Gastrocnemius medialis (tissue), 4 donors: ENCODE results near the gene PDZRN3. TPM values are rescaled to one million over a fixed set of nuclear protein-coding genes. Genes with fewer than 3 reads are reported as not detected.

Experiments
- ATAC-seq, 2 donors: fragments of 150-250 bp; one replicate each; pipeline ENCODE4 v1.9.1; 2016
- DNase-seq, 2 donors: peaks; one replicate each; pipeline ENCODE4 v3.0.0-alpha.2; 2019
- H3K27ac ChIP-seq, 4 donors: fragments of 200-600 bp; sonication (generic); 1 replicate in 1 of 4; 2 replicates in 3 of 4; pipeline ENCODE4 v1.5.1; 2016 to 2018; ENCODE audit warnings: mild to moderate bottlenecking in 2 of 4, moderate library complexity in 1 of 4
- H3K27me3 ChIP-seq, 3 donors: fragments of 200-600 bp; sonication (generic) in 2 of 3; 1 replicate in 1 of 3; 2 replicates in 2 of 3; pipeline versions ENCODE4 v1.5.1 to v1.6.0; 2016 to 2019; ENCODE audit warnings: mild to moderate bottlenecking in 1 of 3, moderate library complexity in 1 of 3
- H3K36me3 ChIP-seq, 2 donors: fragments of 200-600 bp; sonication (generic) in 1 of 2; one replicate each; pipeline ENCODE4 v1.5.1; 2017 to 2018
- H3K4me1 ChIP-seq, 2 donors: fragments of 200-600 bp; sonication (generic) in 1 of 2; one replicate each; pipeline ENCODE4 v1.5.1; 2016 to 2017; ENCODE audit warnings: mild to moderate bottlenecking in 2 of 2
- H3K4me3 ChIP-seq, 4 donors: fragments of 200-600 bp; sonication (generic) in 3 of 4; 1 replicate in 1 of 4; 2 replicates in 3 of 4; pipeline ENCODE4 v1.5.1; 2016 to 2019; ENCODE audit warnings: mild to moderate bottlenecking in 2 of 4
- H3K9me3 ChIP-seq, 3 donors: fragments of 200-600 bp; sonication (generic) in 2 of 3; 1 replicate in 1 of 3; 2 replicates in 2 of 3; pipeline ENCODE4 v1.5.1; 2016 to 2019
- CTCF ChIP-seq, 5 experiments: fragments of 450-650 bp in 3 of 5; fragments of 200-600 bp in 2 of 5; sonication (generic) in 2 of 5; IDR thresholded peaks in 4 of 5; conservative IDR thresholded peaks in 1 of 5; 1 replicate in 4 of 5; 2 replicates in 1 of 5; pipeline ENCODE4 v1.5.1; 2016 to 2019; ENCODE audit warnings: antibody characterized with exemption in 5 of 5, mild to moderate bottlenecking in 3 of 5, moderate library complexity in 3 of 5
- POLR2A ChIP-seq, 2 donors: fragments of 450-650 bp; IDR thresholded peaks; one replicate each; pipeline ENCODE4 v1.6.1; 2017; ENCODE audit warnings: antibody characterized with exemption in 2 of 2, mild to moderate bottlenecking in 2 of 2, moderate library complexity in 2 of 2
- in situ Hi-C, 4 donors: fragments of 200-750 bp; cut with MboI; loops; one replicate each; pipeline versions ENCODE4 v1.15.0 to v1.8.0; 2017; ENCODE audit warnings: low sequenced_read_pairs in 4 of 4
- intact Hi-C: fragments of 100-400 bp; cut with DNase I; formaldehyde crosslinking; loops from one replicate; pipeline ENCODE4 v1.15.1; 2023; ENCODE audit warnings: low total_unique reads
- total RNA-seq, 4 donors: library from RNA; depleted of rRNA; stranded (reverse); fragments of >200 nt; gene quantifications; one replicate each; pipeline versions ENCODE4 v1.1.0 to v1.2.3, GENCODE V29; 2016

Gene PDZRN3
- total RNA-seq, 4 donors from 2014 or later: 9.1 to 30.3 (median 24.7) TPM

GRCh38 chr3:73485877-73486330 is 138.8 kb downstream of the PDZRN3 start:
- in situ Hi-C loops (no loop called here), intact Hi-C loops (no loop called here)
- TF ChIP-seq CTCF (IDR thresholded peaks at IDR 0.05 in 4 of 5, conservative IDR thresholded peaks at IDR 0.05 in 1 of 5) (no peak), POLR2A (IDR thresholded peaks at IDR 0.05) (no peak)
- H3K9me3 ChIP-seq: no peaks in the 10 kb centered on the region
- ATAC-seq (no peak), DNase-seq (no peak)
- no peak overlapping the region for H3K27ac ChIP-seq
- H3K27me3 ChIP-seq: no peaks in the 10 kb centered on the region
- no peaks in the 10 kb centered on the region for H3K36me3 ChIP-seq
- H3K4me3 ChIP-seq: no peak overlapping the region
- peaks cover 28 to 32% of the 10 kb centered on the region in 2 donors for H3K4me1 ChIP-seq

GRCh38 chr3:73484656-73485248 is 140.0 kb downstream of the PDZRN3 start:
- in situ Hi-C loops: no loop called here
- ATAC-seq (no peak), DNase-seq (no peak)
- no peaks in the 10 kb centered on the region for H3K9me3 ChIP-seq
- peaks cover 25 to 28% of the 10 kb centered on the region in 2 donors for H3K4me1 ChIP-seq
- intact Hi-C loops: no loop called here
- H3K36me3 ChIP-seq: no peaks in the 10 kb centered on the region
- TF ChIP-seq CTCF (IDR thresholded peaks at IDR 0.05 in 4 of 5, conservative IDR thresholded peaks at IDR 0.05 in 1 of 5) (no peak), POLR2A (IDR thresholded peaks at IDR 0.05) (no peak)
- no peak overlapping the region for H3K27ac ChIP-seq
- H3K27me3 ChIP-seq: no peaks in the 10 kb centered on the region
- no peak overlapping the region for H3K4me3 ChIP-seq

GRCh38 chr3:73481888-73482287 is 142.9 kb downstream of the PDZRN3 start:
- ATAC-seq: no peak
- H3K36me3 ChIP-seq: no peaks in the 10 kb centered on the region
- intact Hi-C loops: no loop called here
- no peak for TF ChIP-seq CTCF (IDR thresholded peaks at IDR 0.05 in 4 of 5, conservative IDR thresholded peaks at IDR 0.05 in 1 of 5)
- TF ChIP-seq POLR2A (IDR thresholded peaks at IDR 0.05): no peak
- no peak overlapping the region for H3K27ac ChIP-seq
- DNase-seq: no peak
- H3K9me3 ChIP-seq: no peaks in the 10 kb centered on the region
- H3K4me1 ChIP-seq: peaks cover 15 to 25% of the 10 kb centered on the region in 2 donors
- no peaks in the 10 kb centered on the region for H3K27me3 ChIP-seq
- in situ Hi-C loops: no loop called here
- no peak overlapping the region for H3K4me3 ChIP-seq

- no peak for DNase-seq
- H3K36me3 ChIP-seq: no peaks in the 10 kb centered on the region
- TF ChIP-seq POLR2A (IDR thresholded peaks at IDR 0.05) (no peak), CTCF (IDR thresholded peaks at IDR 0.05 in 4 of 5, conservative IDR thresholded peaks at IDR 0.05 in 1 of 5) (no peak)
- peaks cover 6 to 18% of the 10 kb centered on the region in 2 donors for H3K4me1 ChIP-seq
- no peaks in the 10 kb centered on the region for H3K27me3 ChIP-seq
- no peak for ATAC-seq
- no peaks in the 10 kb centered on the region for H3K9me3 ChIP-seq
- in situ Hi-C loops (no loop called here), intact Hi-C loops (no loop called here)
- no peak overlapping the region for H3K27ac ChIP-seq
- no peak overlapping the region for H3K4me3 ChIP-seq
These were observed 144.5 kb downstream of the PDZRN3 start for GRCh38 chr3:73480187-73480672.

- intact Hi-C loops (no loop called here), in situ Hi-C loops (no loop called here)
- H3K4me3 ChIP-seq: no peak overlapping the region
- ATAC-seq (no peak), DNase-seq (no peak)
- no peaks in the 10 kb centered on the region for H3K36me3 ChIP-seq
- H3K9me3 ChIP-seq: no peaks in the 10 kb centered on the region
- TF ChIP-seq POLR2A (IDR thresholded peaks at IDR 0.05): no peak
- no peak for TF ChIP-seq CTCF (IDR thresholded peaks at IDR 0.05 in 4 of 5, conservative IDR thresholded peaks at IDR 0.05 in 1 of 5)
- H3K4me1 ChIP-seq: peaks cover 6 to 14% of the 10 kb centered on the region in 2 donors
- no peak overlapping the region for H3K27ac ChIP-seq
- no peaks in the 10 kb centered on the region for H3K27me3 ChIP-seq
These were observed 145.4 kb downstream of the PDZRN3 start for GRCh38 chr3:73479325-73479724.
